ENCODE results near the gene RNF114.
"Not testable (repeated sequence)": the region's sequence is repeated elsewhere in the genome, so short reads cannot be mapped to it uniquely, and the experiment has no call there.

Gene RNF114

GRCh38 chr20:49987015-49987867 lies 51.0 kb downstream of the RNF114 start:
- DNase-seq (ENCODE audit: insufficient read length, low spot score) (no peak), FAIRE-seq (no peak)
- no peak for TF ChIP-seq POLR2A (IDR thresholded peaks at IDR 0.05; ENCODE audit: low read depth, low read length)

DNA sequence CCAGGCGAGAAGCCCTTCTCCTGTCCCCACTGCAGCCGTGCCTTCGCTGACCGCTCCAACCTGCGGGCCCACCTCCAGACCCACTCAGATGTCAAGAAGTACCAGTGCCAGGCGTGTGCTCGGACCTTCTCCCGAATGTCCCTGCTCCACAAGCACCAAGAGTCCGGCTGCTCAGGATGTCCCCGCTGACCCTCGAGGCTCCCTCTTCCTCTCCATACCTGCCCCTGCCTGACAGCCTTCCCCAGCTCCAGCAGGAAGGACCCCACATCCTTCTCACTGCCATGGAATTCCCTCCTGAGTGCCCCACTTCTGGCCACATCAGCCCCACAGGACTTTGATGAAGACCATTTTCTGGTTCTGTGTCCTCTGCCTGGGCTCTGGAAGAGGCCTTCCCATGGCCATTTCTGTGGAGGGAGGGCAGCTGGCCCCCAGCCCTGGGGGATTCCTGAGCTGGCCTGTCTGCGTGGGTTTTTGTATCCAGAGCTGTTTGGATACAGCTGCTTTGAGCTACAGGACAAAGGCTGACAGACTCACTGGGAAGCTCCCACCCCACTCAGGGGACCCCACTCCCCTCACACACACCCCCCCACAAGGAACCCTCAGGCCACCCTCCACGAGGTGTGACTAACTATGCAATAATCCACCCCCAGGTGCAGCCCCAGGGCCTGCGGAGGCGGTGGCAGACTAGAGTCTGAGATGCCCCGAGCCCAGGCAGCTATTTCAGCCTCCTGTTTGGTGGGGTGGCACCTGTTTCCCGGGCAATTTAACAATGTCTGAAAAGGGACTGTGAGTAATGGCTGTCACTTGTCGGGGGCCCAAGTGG lies 51.9 kb downstream of the RNF114 start:
- no peak for TF ChIP-seq POLR2A (IDR thresholded peaks at IDR 0.05; ENCODE audit: low read depth, low read length)
- FAIRE-seq = no peak
- no peak for DNase-seq (ENCODE audit: insufficient read length, low spot score)

- DNase-seq (ENCODE audit: insufficient read length, low spot score) (no peak), FAIRE-seq (no peak)
These were observed 53.3 kb downstream of the RNF114 start for GRCh38 chr20:49989234-49990065.

DNA sequence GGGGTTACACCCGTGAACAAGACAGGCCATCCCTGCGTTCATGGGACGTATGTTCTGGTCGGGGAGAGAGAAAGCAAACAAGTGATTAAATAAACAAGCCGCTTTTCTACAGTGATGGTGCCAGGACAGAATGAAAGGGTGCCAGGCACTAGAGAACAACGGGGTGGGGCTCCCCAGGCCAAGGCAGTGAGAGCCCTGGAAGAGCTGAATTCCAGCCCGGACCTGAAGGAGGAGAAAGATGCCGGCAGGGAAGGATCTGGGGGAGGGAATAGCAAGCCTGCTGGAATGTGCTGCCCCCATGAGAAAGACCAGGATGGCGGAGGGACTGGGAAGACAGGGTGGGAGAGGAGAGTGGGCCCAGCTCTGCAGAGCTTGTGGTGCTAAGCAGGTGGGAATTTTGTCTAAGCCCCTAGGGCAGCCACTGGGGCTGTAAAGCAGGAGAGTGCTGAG lies 54.1 kb downstream of the RNF114 start:
- FAIRE-seq = no peak
- DNase-seq (ENCODE audit: insufficient read length, low spot score) = no peak
- TF ChIP-seq POLR2A (IDR thresholded peaks at IDR 0.05; ENCODE audit: low read depth, low read length) = no peak

More at GRCh38 chr20:49989234-49990065, 53.3 kb downstream of the RNF114 start:
- no peak for TF ChIP-seq POLR2A (IDR thresholded peaks at IDR 0.05; ENCODE audit: low read depth, low read length)

DNA sequence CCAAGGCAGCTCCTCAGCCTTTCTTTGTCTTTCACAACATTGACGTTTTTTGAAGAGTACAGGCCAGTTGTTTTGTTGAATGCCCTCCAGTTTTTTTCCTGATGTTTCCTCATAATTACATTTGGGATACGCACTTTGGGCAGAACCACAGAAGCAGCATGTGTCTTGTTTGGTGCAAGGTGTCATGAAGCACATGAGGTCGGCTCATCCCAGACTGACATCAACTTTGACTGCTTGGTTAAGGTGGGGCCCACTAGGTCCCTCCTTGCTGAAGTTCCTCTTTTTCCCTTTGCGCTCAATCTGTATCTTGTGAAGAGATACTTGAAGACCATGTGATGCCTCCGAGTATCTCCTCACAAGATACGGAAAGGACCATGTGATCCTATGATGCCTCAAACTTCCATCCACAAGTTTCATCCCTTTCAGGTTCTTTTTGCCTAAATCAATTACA lies 57.1 kb downstream of the RNF114 start:
- no peak for DNase-seq (ENCODE audit: insufficient read length, low spot score)
- no peak for TF ChIP-seq POLR2A (IDR thresholded peaks at IDR 0.05; ENCODE audit: low read depth, low read length)
- FAIRE-seq = no peak

DNA sequence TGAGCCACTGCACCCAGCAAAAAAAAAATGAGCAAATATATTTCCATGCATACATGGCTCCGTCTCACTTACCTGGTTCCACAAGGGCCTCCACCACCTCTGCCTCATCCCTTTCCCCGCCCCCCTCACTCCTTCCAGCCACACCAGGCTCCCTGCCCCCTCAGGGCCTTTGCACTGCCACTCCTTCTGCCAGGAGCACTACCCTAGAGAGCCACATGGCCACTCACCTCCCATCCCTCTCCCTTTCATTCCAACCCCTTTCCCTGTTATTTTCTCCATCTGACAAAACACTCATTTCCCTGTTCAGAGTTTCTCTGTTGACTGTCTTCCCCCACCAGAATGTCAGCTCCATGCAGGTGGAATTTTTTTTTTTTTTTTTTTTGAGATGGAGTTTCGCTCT lies 59.4 kb downstream of the RNF114 start:
- TF ChIP-seq POLR2A (IDR thresholded peaks at IDR 0.05; ENCODE audit: low read depth, low read length) = no peak
- no peak for DNase-seq (ENCODE audit: insufficient read length, low spot score)
- no peak for FAIRE-seq

DNA sequence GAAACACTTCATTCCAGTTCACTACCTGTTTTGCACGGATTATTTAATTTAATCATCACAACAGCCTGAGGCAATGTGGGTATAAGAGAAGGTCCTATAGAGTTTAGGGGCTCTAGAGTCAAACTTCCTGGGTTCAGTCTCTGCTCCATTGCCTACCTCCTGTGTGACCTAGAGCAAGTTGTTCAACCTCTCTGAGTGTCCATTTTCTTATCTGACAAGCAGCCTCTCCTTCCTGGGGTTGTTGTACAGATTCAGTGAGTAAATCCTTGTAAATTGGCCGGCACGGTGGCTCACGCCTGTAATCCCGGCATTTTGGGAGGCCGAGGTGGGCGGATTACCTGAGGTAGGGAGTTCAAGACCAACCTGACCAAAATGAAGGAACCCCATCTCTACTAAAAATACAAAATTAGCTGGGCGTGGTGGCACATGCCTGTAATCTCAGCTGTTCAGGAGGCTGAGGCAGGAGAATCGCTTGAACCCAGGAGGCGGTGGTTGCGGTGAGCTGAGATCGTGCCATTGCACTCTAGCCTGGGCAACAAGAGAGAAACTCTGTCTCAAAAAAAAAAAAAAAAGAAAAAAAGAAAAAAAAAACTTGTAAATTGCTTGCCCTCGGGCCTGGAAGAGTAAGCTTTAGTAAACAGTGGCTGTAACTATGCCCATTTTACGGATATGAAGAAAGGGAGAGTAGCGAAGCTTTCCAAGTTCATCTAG lies 62.4 kb downstream of the RNF114 start:
- FAIRE-seq = not testable (repeated sequence)

DNA sequence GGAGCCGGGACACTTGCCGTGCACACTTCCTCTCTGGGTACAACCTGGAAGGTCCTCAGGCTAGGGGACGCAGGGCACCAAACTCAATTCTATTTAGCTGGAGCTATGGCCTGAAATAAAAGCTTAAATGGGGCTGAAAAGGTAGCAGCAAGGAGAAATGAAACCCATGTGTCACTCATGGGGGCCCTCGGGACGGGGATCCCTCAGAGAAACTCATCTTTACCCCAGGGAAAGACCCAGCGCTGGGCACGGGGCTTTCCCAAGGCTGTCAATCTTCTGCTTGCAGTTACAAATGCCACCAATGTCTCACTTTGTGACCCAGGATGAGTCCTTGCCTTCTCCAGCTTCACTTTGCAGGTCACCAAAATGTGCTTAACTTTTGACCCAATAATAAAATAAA lies 63.1 kb downstream of the RNF114 start:
- no peak for DNase-seq (ENCODE audit: insufficient read length, low spot score)
- no peak for TF ChIP-seq POLR2A (IDR thresholded peaks at IDR 0.05; ENCODE audit: low read depth, low read length)
- FAIRE-seq = no peak

More for the DNA sequence above, 62.4 kb downstream of the RNF114 start:
- DNase-seq (ENCODE audit: insufficient read length, low spot score) = not testable (repeated sequence)

DNA sequence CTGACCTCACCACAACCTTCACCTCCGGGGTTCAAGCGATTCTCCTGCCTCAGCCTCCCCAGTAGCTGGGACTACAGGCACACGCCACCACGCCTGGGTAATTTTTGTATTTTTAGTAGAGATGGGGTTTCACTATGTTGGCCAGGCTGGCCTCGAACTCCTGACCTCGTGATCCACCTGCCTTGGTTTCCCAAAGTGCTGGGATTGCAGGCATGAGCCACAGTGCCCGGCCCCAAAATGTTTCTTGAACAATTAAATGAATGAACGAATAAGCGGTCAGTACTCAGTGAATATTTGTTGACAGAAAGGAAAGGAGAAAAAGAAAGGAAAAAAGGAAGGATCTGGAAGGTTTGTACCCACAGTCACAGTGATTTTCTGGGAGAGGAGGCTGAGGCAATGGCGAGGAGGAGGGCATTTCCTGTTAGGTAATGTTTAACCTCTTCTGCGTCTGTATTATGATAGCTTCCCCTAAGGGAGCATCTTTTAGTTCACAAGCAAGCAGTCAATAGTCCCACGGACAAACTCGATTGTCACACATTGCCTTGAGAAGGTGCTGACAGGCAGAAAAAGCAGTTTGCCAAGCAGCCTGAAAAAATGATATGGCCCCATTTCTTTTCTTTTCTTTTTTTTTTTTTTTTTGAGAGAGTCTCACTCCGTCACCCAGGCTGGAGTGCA lies 64.5 kb downstream of the RNF114 start:
- FAIRE-seq; DNase-seq (ENCODE audit: insufficient read length, low spot score): not testable (repeated sequence)

GRCh38 chr20:50001784-50002311 lies 65.7 kb downstream of the RNF114 start:
- FAIRE-seq = no peak
- no peak for DNase-seq (ENCODE audit: insufficient read length, low spot score)
- no peak for TF ChIP-seq POLR2A (IDR thresholded peaks at IDR 0.05; ENCODE audit: low read depth, low read length)

- no peak for FAIRE-seq
- DNase-seq (ENCODE audit: insufficient read length, low spot score) = no peak
- TF ChIP-seq POLR2A (IDR thresholded peaks at IDR 0.05; ENCODE audit: low read depth, low read length) = no peak
These were observed 67.1 kb downstream of the RNF114 start for GRCh38 chr20:50003253-50003656.

Measured in H54 (cell line).